Prostate gland (tissue), 2 donors: ENCODE data around the gene STEAP3.

Experiments used
- POLR2A ChIP-seq: fragments of 450-650 bp; IDR thresholded peaks from one replicate; pipeline ENCODE4 v1.6.1; 2016; ENCODE audit warnings: antibody characterized with exemption, mild to moderate bottlenecking
- POLR2AphosphoS5 ChIP-seq: sonication (generic); formaldehyde crosslinking; IDR thresholded peaks from one replicate; pipeline ENCODE4 v1.6.1; 2017; ENCODE audit warnings: antibody characterized with exemption
- TF ChIP-seq, protein P1 (sequence below), 4 experiments: fragments of 200-600 bp in 2 of 4; fragments of 450-650 bp in 2 of 4; sonication (generic) in 2 of 4; IDR thresholded peaks; 1 replicate in 3 of 4; 2 replicates in 1 of 4; pipeline ENCODE4 v1.5.1; 2016 to 2019; ENCODE audit warnings: antibody characterized with exemption in 4 of 4, mild to moderate bottlenecking in 2 of 4, moderate library complexity in 2 of 4

DNA sequence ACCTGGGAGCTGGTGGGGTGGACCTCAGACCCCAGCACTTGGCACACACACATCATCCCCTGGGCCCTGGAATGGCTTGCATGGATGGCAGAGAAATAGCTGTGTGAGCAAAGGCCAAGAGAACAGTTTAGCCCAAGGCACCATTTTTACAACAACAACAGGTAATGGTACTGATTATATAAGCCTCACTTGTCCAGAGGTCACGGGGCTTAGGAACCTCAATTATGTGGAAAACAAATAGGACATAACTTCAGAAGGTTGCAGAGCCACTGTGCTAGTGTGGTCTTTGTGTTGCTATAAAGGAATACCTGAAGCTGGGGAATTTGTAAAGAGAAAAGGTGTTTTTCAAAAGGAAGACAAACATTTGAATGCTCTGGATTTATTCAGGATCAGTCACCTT is 13.2 kb downstream of the STEAP3 start:
- TF ChIP-seq, protein P1, sequence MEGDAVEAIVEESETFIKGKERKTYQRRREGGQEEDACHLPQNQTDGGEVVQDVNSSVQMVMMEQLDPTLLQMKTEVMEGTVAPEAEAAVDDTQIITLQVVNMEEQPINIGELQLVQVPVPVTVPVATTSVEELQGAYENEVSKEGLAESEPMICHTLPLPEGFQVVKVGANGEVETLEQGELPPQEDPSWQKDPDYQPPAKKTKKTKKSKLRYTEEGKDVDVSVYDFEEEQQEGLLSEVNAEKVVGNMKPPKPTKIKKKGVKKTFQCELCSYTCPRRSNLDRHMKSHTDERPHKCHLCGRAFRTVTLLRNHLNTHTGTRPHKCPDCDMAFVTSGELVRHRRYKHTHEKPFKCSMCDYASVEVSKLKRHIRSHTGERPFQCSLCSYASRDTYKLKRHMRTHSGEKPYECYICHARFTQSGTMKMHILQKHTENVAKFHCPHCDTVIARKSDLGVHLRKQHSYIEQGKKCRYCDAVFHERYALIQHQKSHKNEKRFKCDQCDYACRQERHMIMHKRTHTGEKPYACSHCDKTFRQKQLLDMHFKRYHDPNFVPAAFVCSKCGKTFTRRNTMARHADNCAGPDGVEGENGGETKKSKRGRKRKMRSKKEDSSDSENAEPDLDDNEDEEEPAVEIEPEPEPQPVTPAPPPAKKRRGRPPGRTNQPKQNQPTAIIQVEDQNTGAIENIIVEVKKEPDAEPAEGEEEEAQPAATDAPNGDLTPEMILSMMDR (IDR thresholded peaks at IDR 0.05), result no peak
- TF ChIP-seq POLR2AphosphoS5 (no peak), POLR2A (no peak)
